Neural progenitor cell (in vitro differentiated cells): ENCODE results near the gene CFAP54.

Experiments
- CTCF ChIP-seq: fragments of 200-600 bp; sonication (generic); IDR thresholded peaks from 2 replicates; pipeline ENCODE4 v1.5.1; 2017; ENCODE audit warnings: antibody characterized with exemption, mild to moderate bottlenecking
- EZH2 ChIP-seq: fragments of 200-600 bp; sonication (generic); IDR thresholded peaks from 2 replicates; pipeline ENCODE4 v1.6.1; 2017; ENCODE audit warnings: antibody characterized with exemption, mild to moderate bottlenecking, moderate library complexity
- EZH2phosphoT487 ChIP-seq: fragments of 200-600 bp; sonication (generic); IDR thresholded peaks from 2 replicates; pipeline ENCODE4 v1.6.1; 2017; ENCODE audit warnings: antibody characterized with exemption

GRCh38 chr12:96806272-96806671 is 316.9 kb downstream of the CFAP54 start:
- TF ChIP-seq EZH2 (no peak), CTCF (no peak), EZH2phosphoT487 (no peak)
